DOHH2 (cell line): ENCODE results near the gene EPS8.

Source experiments
- H3F3A ChIP-seq: fragments of 200-600 bp; sonication (generic), shearing (Covaris generic); 2 replicates; pipeline ENCODE4 v1.6.0; 2016; ENCODE audit warnings: antibody characterized with exemption, mild to moderate bottlenecking; ENCODE audit not compliant: control insufficient read depth, insufficient read depth
- H3K27ac ChIP-seq: fragments of 200-600 bp; sonication (generic); 2 replicates; pipeline ENCODE4 v1.5.1; 2014; ENCODE audit warnings: low read depth, mild to moderate bottlenecking, low read length, moderate library complexity
- H3K27me3 ChIP-seq: fragments of 200-600 bp; sonication (generic); 2 replicates; pipeline ENCODE4 v1.6.1; 2014; ENCODE audit warnings: mild to moderate bottlenecking, low read length, mixed read lengths; ENCODE audit not compliant: control insufficient read depth
- H3K36me3 ChIP-seq: fragments of 200-600 bp; sonication (generic); 2 replicates; pipeline ENCODE4 v1.6.1; 2014; ENCODE audit warnings: mild to moderate bottlenecking, low read length, moderate library complexity, mixed read lengths; ENCODE audit not compliant: control insufficient read depth
- H3K4me1 ChIP-seq: fragments of 200-600 bp; sonication (generic); 2 replicates; pipeline ENCODE4 v1.6.1; 2014; ENCODE audit warnings: mild to moderate bottlenecking, low read length, mixed read lengths; ENCODE audit not compliant: control insufficient read depth
- H3K4me2 ChIP-seq: fragments of 200-600 bp; sonication (generic); 2 replicates; pipeline ENCODE4 v1.6.0; 2014; ENCODE audit warnings: mild to moderate bottlenecking, low read length, moderate library complexity
- H3K4me3 ChIP-seq: fragments of 200-600 bp; sonication (generic); 2 replicates; pipeline ENCODE4 v1.5.1; 2014; ENCODE audit warnings: mild to moderate bottlenecking, low read length, mixed read lengths
- H3K79me2 ChIP-seq: fragments of 200-600 bp; sonication (generic); 2 replicates; pipeline ENCODE4 v1.6.1; 2014; ENCODE audit warnings: mild to moderate bottlenecking, low read length, mixed read lengths; ENCODE audit not compliant: control insufficient read depth
- H3K9me2 ChIP-seq: fragments of 200-600 bp; sonication (generic); replicated peaks from 2 replicates; pipeline ENCODE4 v1.6.1; 2014; ENCODE audit warnings: mild to moderate bottlenecking, low read length, mixed read lengths; ENCODE audit not compliant: control insufficient read depth
- H3K9me3 ChIP-seq: fragments of 200-600 bp; sonication (generic); 2 replicates; pipeline ENCODE4 v1.6.1; 2014; ENCODE audit warnings: antibody characterized with exemption, low read length, mixed read lengths; ENCODE audit not compliant: control insufficient read depth, insufficient read depth
- H4K20me1 ChIP-seq: fragments of 200-600 bp; sonication (generic); 2 replicates; pipeline ENCODE4 v1.6.0; 2014; ENCODE audit warnings: low read depth, mild to moderate bottlenecking, antibody characterized with exemption, low read length, moderate library complexity; ENCODE audit not compliant: control insufficient read depth, insufficient read depth
- CTCF ChIP-seq: fragments of 200-600 bp; sonication (generic); IDR thresholded peaks from one replicate; pipeline ENCODE4 v1.5.1; 2014; ENCODE audit warnings: antibody characterized with exemption, mild to moderate bottlenecking, low read depth, low read length; ENCODE audit not compliant: poor library complexity, severe bottlenecking
- EZH2phosphoT487 ChIP-seq: fragments of 200-600 bp; sonication (generic); IDR thresholded peaks from 2 replicates; pipeline ENCODE4 v1.6.1; 2017; ENCODE audit warnings: borderline replicate concordance, mild to moderate bottlenecking, antibody characterized with exemption, low read length, moderate library complexity, mixed read lengths

Gene EPS8

GRCh38 chr12:15815730-15816129 is 26.5 kb upstream of the EPS8 start:
- no peak overlapping the region for H3K4me2 ChIP-seq
- no peaks in the 10 kb centered on the region for H3F3A ChIP-seq
- no peak overlapping the region for H3K27ac ChIP-seq
- no peak overlapping the region for H3K4me3 ChIP-seq
- TF ChIP-seq CTCF = no peak
- no peak for TF ChIP-seq EZH2phosphoT487
- no peaks in the 10 kb centered on the region for H3K36me3 ChIP-seq
- H3K9me3 ChIP-seq = no peaks in the 10 kb centered on the region
- H4K20me1 ChIP-seq = no peaks in the 10 kb centered on the region
- H3K27me3 ChIP-seq = no peaks in the 10 kb centered on the region
- H3K4me1 ChIP-seq = no peaks in the 10 kb centered on the region
- no peaks in the 10 kb centered on the region for H3K79me2 ChIP-seq
- no peaks in the 10 kb centered on the region for H3K9me2 ChIP-seq

GRCh38 chr12:15811214-15812127 is 22.3 kb upstream of the EPS8 start:
- Histone ChIP-seq H3K9me3 (no peaks in the 10 kb centered on the region), H3K79me2 (no peaks in the 10 kb centered on the region), H3K36me3 (no peaks in the 10 kb centered on the region), H3K27me3 (no peaks in the 10 kb centered on the region), H3K4me2 (no peak overlapping the region), H3K4me3 (no peak overlapping the region), H3F3A (no peaks in the 10 kb centered on the region), H3K27ac (no peak overlapping the region), H4K20me1 (no peaks in the 10 kb centered on the region), H3K9me2 (no peaks in the 10 kb centered on the region), H3K4me1 (no peaks in the 10 kb centered on the region)
- TF ChIP-seq EZH2phosphoT487 (no peak), CTCF (no peak)

GRCh38 chr12:15808652-15809051 is 19.5 kb upstream of the EPS8 start:
- H3K79me2 ChIP-seq = no peaks in the 10 kb centered on the region
- H3K27me3 ChIP-seq = no peaks in the 10 kb centered on the region
- H3K9me2 ChIP-seq = no peaks in the 10 kb centered on the region
- H3F3A ChIP-seq = no peaks in the 10 kb centered on the region
- no peaks in the 10 kb centered on the region for H4K20me1 ChIP-seq
- H3K4me3 ChIP-seq = no peak overlapping the region
- no peaks in the 10 kb centered on the region for H3K36me3 ChIP-seq
- H3K27ac ChIP-seq = no peak overlapping the region
- H3K4me2 ChIP-seq = no peak overlapping the region
- no peaks in the 10 kb centered on the region for H3K4me1 ChIP-seq
- no peaks in the 10 kb centered on the region for H3K9me3 ChIP-seq
- TF ChIP-seq CTCF (no peak), EZH2phosphoT487 (no peak)
